ENCODE measurements around the gene AGTR2.
"Not testable (repeated sequence)": the region's sequence is repeated elsewhere in the genome, so short reads cannot be mapped to it uniquely, and the experiment has no call there.

The AGTR2 gene, protein sequence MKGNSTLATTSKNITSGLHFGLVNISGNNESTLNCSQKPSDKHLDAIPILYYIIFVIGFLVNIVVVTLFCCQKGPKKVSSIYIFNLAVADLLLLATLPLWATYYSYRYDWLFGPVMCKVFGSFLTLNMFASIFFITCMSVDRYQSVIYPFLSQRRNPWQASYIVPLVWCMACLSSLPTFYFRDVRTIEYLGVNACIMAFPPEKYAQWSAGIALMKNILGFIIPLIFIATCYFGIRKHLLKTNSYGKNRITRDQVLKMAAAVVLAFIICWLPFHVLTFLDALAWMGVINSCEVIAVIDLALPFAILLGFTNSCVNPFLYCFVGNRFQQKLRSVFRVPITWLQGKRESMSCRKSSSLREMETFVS

DNA sequence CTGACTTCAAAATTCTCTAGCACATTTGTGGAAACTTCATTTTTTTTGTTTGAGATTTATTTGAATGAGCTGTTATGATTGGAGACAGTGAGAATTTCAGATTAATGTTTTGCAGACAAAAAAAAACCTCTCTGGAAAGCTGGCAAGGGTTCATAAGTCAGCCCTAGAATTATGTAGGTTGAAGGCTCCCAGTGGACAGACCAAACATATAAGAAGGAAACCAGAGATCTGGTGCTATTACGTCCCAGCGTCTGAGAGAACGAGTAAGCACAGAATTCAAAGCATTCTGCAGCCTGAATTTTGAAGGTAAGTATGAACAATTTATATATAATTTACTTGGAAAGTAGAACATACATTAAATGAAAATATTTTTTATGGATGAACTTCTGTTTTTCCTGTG, at the start of gene AGTR2:
AGTR2 (plus strand) TSS at position 234 of the 400 bp plus-strand sequence. CDS start 1,537 bp downstream, outside the sequence.
- no peak for DNase-seq (ENCODE audit: low read depth)

DNA sequence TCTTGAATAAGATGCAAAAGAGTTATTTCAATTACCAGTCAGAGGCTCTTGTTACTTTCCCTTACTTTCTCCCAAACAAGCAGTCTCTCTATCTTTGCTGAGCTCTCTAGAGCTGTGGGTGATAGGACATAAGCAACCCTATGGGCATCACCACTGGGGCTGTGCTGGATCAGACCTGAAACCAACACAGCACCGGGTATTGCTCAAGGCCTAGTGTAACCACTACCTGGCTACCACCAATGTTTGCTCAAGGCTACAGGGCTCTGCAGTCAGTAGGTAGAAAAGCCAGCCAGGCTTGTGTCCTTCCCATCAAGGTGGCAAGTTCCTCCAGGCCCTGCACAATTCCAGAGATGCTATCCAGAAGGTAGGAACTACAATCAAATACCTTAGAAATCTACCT, 35.3 kb upstream of the AGTR2 start:
- no peak for DNase-seq (ENCODE audit: low read depth)

DNA sequence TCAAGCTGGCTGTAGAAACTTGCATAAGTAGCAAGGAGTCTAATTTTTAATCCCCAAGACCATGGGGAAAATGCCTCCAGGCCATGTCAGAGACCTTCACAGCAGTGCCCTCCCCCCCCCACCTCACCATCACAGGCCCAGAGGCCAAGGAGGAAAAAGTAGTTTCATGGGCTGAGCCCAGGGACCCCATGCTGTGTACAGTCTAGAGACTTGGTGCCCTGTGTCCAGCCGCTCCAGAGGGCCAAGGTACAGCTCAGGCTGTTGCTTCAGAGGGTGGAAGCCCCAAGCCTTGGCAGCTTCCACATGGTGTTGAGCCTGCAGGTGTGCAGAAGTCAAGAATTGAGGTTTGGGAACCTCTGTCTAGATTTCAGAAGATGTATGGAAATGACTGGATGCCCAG, 29.3 kb upstream of the AGTR2 start:
- DNase-seq (ENCODE audit: low read depth) = not testable (repeated sequence)

DNA sequence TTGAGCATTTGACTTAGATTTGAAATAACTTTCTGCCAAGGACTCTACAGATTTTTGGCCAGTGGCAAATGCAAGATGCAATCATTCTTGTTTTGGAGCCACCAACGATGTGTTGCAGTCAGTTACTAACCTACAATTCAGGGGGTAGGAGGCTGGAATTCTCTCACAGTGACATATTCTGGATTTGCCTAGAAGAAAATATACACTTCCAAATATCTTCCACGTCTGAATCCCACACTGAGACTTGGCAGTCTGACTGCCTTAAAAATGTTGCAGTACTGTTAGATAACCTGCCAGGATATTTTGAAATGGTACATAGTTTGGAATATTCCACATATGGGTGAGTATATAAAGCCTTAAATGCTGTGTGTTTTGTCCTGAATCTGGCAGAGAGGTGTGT, 27.6 kb upstream of the AGTR2 start:
- DNase-seq (ENCODE audit: low read depth) = no peak

DNA sequence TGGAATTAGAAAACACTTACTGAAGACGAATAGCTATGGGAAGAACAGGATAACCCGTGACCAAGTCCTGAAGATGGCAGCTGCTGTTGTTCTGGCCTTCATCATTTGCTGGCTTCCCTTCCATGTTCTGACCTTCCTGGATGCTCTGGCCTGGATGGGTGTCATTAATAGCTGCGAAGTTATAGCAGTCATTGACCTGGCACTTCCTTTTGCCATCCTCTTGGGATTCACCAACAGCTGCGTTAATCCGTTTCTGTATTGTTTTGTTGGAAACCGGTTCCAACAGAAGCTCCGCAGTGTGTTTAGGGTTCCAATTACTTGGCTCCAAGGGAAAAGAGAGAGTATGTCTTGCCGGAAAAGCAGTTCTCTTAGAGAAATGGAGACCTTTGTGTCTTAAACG, 2.4 kb downstream of the AGTR2 start:
- no peak for DNase-seq (ENCODE audit: low read depth)

DNA sequence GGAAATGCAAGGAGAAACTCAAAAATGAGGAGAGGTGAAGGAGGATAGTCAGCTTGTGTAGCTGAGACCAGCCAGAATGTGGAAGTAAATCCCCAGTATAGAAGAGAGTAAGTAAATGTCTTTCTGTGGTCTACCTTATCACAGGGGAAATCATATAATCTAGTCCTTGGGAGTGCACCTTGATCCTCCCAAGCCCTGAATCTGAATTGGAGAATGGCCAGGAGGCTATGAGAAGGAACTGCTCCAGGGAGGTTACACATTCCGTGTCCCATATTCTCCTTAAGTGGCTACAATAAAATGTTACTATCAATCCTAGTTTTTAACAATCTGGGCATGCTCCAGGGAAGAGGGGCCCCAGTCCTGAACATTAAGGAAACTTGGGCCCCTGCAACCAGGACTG, 10.8 kb downstream of the AGTR2 start:
- DNase-seq (ENCODE audit: low read depth) = no peak

DNA sequence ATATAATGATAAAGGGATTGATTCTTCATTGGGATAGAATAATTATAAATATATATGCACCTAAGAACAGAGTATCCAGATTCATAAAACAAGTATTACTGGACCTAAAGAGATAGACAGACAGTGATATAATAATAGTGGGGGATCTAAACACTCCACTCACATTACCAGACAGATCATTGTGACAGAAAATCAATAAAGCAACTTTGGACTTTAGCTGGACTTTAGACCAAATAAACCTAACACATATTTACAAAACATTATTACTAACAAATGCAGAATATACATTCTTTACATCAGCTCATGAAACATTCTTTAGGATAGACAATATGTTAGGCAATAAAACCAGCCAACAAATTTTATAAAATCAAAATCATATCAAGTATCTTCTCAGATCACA, 14.6 kb downstream of the AGTR2 start:
- no peak for DNase-seq (ENCODE audit: low read depth)

- no peak for DNase-seq (ENCODE audit: low read depth)
Measured at GRCh38 chrX:116194649-116195048, 24.1 kb downstream of the AGTR2 start.

DNA sequence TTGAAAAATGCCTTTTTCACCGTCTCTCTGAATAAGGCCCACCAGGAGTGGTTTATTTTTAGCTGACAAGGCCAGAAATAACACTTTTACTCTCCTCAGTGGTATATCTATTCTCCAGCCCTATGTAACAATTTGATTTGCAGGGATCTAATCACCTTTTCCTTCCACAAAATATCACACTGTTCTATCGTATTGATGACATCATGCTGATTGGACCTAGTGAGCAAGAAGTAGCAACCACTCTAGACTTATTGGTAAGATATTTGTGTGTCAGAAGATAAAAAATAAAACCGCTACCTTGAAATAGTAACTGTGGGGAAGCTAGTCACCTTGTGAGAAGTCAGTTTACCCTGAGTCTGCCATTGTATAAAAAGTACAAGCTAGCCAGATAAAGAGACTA, 27.7 kb downstream of the AGTR2 start:
- DNase-seq (ENCODE audit: low read depth) = no peak

- no peak for DNase-seq (ENCODE audit: low read depth)
Measured at GRCh38 chrX:116198810-116199209, 28.3 kb downstream of the AGTR2 start.

DNA sequence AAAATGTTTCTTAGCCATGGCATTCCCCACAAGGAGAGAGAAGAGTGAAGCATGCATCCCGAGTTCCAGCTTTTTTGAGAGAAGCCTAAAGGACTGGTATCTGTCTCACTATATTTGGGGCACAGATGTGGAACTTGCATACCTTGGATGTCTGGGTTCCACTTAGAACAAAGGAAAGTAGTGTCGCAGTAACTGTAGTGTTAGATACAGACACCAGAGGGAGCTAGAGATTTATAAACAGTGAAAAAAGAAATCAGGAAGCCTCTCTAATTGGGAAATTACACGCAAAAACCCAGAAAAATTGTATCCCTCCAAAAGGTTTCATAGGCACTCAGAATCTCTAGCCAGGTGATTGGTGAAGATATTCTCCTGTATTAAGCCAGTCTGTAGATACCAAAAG, 34.4 kb downstream of the AGTR2 start:
- no peak for DNase-seq (ENCODE audit: low read depth)

- no peak for DNase-seq (ENCODE audit: low read depth)
Measured at GRCh38 chrX:116213262-116213661, 42.7 kb downstream of the AGTR2 start.

DNA sequence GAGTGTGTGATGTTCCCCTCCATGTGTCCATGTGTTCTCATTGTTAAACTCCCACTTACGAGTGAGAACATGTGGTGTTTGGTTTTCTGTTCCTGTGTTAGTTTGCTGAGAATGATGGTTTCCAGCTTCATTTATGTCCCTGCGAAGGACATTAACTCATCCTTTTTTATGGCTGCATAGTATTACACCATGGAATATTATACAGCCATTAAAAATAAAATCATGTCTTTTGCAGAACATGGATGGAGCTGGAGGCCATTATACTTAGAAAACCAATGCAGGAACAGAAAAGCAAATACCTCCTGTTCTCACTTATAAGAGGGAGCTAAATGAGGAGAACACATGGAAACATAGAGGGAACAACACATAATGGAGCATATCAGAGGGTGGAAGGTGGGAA, 46.5 kb downstream of the AGTR2 start:
- DNase-seq (ENCODE audit: low read depth) = not testable (repeated sequence)

Data from fibroblast of gingiva (primary cell).